Chondrocyte (in vitro differentiated cells): ENCODE results near the gene HNRNPA2B1. TPM values are rescaled to one million over a fixed set of nuclear protein-coding genes. Genes with fewer than 3 reads are reported as not detected.

ENCODE experiments used
- DNase-seq: peaks from one replicate; pipeline ENCODE4 v3.0.0; 2021; ENCODE audit warnings: mixed read lengths, low spot score
- H3K27ac Mint-ChIP-seq: one replicate; pipeline ENCODE4 v1.8.0; 2021; ENCODE audit warnings: mild to moderate bottlenecking, moderate library complexity, mixed read lengths; ENCODE audit not compliant: unreplicated experiment
- H3K27me3 Mint-ChIP-seq: 2 replicates; pipeline ENCODE4 v1.8.0; 2021; ENCODE audit warnings: low read depth, mixed read lengths
- H3K36me3 Mint-ChIP-seq: 2 replicates; pipeline ENCODE4 v1.8.0; 2021; ENCODE audit warnings: low read depth, mixed read lengths
- H3K4me1 Mint-ChIP-seq: 2 replicates; pipeline ENCODE4 v1.8.0; 2021; ENCODE audit warnings: low read depth, mild to moderate bottlenecking, mixed read lengths
- H3K4me3 Mint-ChIP-seq: one replicate; pipeline ENCODE4 v1.8.0; 2021; ENCODE audit warnings: mild to moderate bottlenecking, moderate library complexity, mixed read lengths; ENCODE audit not compliant: unreplicated experiment
- H3K9me3 Mint-ChIP-seq: 2 replicates; pipeline ENCODE4 v1.8.0; 2021; ENCODE audit warnings: low read depth, mixed read lengths
- total RNA-seq: library from RNA; stranded (reverse); gene quantifications from 3 replicates; pipeline ENCODE4 v1.2.1, GENCODE V29; 2021
- TF ChIP-seq, protein P1 (sequence below): fragments of 200-600 bp; sonication (generic); IDR thresholded peaks from 2 replicates; pipeline ENCODE4 v1.5.0; 2021; ENCODE audit warnings: antibody characterized with exemption, mild to moderate bottlenecking, moderate library complexity

HNRNPA2B1 gene
- total RNA-seq, 1 donor from 2014 or later: 313 TPM

DNA sequence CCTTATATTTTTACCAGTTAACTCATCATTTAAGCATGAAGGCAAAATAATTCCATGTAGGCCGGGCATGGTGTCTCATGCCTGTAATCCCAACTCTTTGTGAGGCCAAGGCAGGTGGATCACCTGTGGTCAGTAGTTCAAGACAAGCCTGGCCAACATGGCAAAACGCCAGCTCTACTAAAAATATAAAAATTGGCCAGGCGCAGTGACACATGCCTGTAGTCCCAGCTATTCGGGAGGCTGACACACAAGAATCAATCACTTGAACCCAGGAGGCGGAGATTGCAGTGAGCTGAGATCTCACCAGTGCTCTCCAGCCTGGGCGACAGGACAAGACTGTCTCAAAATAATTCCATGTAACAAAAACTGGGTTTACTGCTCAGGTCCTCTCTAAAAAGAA lies 18.3 kb downstream of the HNRNPA2B1 start:
- DNase-seq: no peak
- Mint-ChIP-seq H3K27me3 (no peaks in the 10 kb centered on the region), H3K4me1 (peaks cover 25% of the 10 kb centered on the region), H3K36me3 (peaks cover 10% of the 10 kb centered on the region), H3K4me3 (no peak overlapping the region), H3K9me3 (no peaks in the 10 kb centered on the region), H3K27ac (no peak overlapping the region)
- TF ChIP-seq, protein P1, sequence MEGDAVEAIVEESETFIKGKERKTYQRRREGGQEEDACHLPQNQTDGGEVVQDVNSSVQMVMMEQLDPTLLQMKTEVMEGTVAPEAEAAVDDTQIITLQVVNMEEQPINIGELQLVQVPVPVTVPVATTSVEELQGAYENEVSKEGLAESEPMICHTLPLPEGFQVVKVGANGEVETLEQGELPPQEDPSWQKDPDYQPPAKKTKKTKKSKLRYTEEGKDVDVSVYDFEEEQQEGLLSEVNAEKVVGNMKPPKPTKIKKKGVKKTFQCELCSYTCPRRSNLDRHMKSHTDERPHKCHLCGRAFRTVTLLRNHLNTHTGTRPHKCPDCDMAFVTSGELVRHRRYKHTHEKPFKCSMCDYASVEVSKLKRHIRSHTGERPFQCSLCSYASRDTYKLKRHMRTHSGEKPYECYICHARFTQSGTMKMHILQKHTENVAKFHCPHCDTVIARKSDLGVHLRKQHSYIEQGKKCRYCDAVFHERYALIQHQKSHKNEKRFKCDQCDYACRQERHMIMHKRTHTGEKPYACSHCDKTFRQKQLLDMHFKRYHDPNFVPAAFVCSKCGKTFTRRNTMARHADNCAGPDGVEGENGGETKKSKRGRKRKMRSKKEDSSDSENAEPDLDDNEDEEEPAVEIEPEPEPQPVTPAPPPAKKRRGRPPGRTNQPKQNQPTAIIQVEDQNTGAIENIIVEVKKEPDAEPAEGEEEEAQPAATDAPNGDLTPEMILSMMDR: no peak

DNA sequence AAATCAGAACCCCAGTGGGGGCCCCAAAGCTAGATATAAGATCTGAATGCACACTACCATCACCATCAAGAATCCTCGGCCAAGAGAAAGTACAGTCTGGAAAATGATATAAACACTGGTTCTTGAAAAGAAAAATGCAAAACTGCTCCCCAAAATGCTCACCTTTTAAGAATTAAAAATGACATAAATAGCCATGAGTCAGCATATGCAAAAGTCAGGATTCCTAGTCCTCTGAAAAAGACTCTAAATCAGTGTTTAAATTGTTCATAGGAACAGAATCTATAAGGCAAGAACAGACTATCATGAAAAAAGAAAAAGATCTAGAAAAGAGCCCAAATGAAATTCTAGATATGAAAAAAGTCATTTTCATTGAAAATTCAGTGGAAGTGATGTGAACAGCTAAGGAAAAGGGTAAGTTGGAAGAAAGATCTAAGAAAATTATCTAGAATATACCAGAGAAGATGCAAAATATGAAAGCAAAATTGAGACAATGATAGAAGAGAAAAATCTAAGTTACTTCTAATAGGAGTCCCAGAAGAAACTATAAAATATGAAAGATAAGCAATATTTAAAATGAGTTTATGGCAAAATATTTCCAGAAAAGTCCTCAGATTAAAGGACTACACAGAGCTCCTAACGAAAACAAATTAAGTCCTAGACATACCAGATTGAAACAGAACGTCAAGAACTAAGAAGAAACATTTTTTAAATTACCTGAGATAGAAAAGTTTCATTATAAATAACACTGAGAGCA lies 18.9 kb downstream of the HNRNPA2B1 start:
- H3K27ac Mint-ChIP-seq: no peak overlapping the region
- no peaks in the 10 kb centered on the region for H3K9me3 Mint-ChIP-seq
- peaks cover 19% of the 10 kb centered on the region for H3K4me1 Mint-ChIP-seq
- H3K4me3 Mint-ChIP-seq: no peak overlapping the region
- H3K27me3 Mint-ChIP-seq: no peaks in the 10 kb centered on the region
- TF ChIP-seq, protein P1: no peak
- H3K36me3 Mint-ChIP-seq: peaks cover 7% of the 10 kb centered on the region
- DNase-seq: no peak

DNA sequence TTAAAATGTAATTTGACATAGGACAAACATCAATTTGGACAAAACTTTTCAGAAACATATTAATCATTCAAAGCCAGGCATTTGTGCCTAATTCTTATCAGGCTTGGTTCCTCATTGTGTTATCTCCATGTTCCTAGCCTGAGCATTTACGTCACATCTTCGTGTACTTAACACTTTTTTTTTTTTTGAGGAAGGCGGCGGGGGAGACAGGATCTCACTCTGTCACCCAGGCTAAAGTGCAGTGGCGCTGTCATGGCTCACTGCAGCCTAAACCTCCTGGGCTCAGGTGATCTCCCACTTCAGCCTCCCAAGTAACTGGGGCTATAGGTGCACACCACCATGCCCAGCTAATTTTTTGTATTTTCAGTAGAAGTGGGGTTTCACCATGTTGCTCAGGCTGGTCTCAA lies 19.8 kb downstream of the HNRNPA2B1 start:
- Mint-ChIP-seq H3K4me3 (no peak overlapping the region), H3K9me3 (no peaks in the 10 kb centered on the region), H3K27me3 (no peaks in the 10 kb centered on the region), H3K27ac (no peak overlapping the region), H3K36me3 (peaks cover 5% of the 10 kb centered on the region), H3K4me1 (peaks cover 15% of the 10 kb centered on the region)
- DNase-seq: no peak
- TF ChIP-seq, protein P1: no peak

DNA sequence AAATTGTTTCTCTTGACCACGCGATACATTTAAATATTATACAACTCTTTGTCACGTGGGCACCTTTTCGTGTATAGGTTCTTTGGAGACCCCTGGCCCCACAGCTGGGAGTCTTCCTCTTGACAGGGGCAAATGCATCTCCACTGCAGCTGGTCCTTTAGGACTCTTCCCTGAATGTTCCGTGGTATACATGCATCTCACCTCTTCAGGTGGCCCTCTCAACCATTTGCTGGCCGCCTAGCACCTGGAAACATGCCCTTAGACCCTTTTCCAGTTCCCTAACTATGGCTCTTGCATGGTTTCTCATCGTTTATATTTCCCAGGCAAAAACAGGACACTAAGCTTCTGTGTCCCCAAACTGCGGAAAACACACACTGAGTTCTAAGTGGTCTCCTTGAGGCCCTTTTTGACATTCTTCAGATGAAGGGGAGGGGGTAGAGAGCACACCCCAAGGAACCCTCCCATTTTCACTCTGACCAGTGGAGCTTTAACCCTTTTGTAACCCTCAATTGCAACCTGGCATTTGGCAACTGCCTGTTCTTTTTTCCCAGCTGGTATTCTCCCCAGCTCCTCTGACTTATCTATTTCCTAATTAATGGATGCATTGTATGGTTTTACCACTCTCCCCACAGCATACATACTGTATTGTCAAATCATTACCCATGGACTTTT lies 20.6 kb downstream of the HNRNPA2B1 start:
- peak overlapping the region; percentile 45 for H3K27ac Mint-ChIP-seq

DNA sequence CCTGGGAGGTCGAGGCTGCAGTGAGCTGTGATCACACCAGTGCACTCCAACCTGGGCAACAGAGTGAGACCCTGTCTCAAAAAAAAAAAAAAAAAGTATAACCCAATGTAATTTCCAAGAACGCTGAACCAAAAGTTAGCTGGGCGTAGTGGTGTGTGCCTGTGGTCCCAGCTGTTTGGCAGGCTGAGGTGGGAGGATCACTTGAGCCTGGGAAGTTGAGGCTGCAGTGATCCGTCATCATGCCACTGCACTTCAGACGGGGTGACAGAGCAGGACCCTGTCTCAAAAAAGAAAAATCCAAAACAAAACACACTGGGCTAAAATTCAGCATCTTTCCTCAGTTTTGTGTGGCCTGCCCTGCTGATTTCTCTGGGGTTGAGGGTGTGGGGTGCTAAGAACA lies 21.1 kb downstream of the HNRNPA2B1 start:
- TF ChIP-seq, protein P1: no peak
- Mint-ChIP-seq H3K36me3 (peaks cover 2% of the 10 kb centered on the region), H3K27me3 (no peaks in the 10 kb centered on the region), H3K4me1 (peaks cover 4% of the 10 kb centered on the region), H3K4me3 (no peak overlapping the region), H3K9me3 (no peaks in the 10 kb centered on the region), H3K27ac (no peak overlapping the region)
- DNase-seq: no peak

More for the DNA sequence above, 20.6 kb downstream of the HNRNPA2B1 start:
- H3K27me3 Mint-ChIP-seq: no peaks in the 10 kb centered on the region
- DNase-seq: no peak
- TF ChIP-seq, protein P1: no peak
- no peaks in the 10 kb centered on the region for H3K9me3 Mint-ChIP-seq
- H3K36me3 Mint-ChIP-seq: peaks cover 3% of the 10 kb centered on the region
- H3K4me3 Mint-ChIP-seq: no peak overlapping the region
- H3K4me1 Mint-ChIP-seq: peaks cover 8% of the 10 kb centered on the region
